Measurements from ENCODE around the gene C11orf71.

The C11orf71 gene

GRCh38 chr11:114353443-114353842 is 46.9 kb downstream of the C11orf71 start:
- H3K27me3 ChIP-seq (replicated peaks; ENCODE audit: control insufficient read depth, insufficient read depth, low read length), result no peaks in the 10 kb centered on the region
- no peak overlapping the region for H3K9ac ChIP-seq (ENCODE audit: low read length)
- DNase-seq (ENCODE audit: low read depth), result no peak
- H3K4me3 ChIP-seq (ENCODE audit: low read length), result no peak overlapping the region
- H3K4me1 ChIP-seq (ENCODE audit: control insufficient read depth, insufficient read depth, low read length), result peaks cover 2% of the 10 kb centered on the region
- H3K9me3 ChIP-seq (ENCODE audit: control insufficient read depth, low read length), result no peaks in the 10 kb centered on the region
- H3K36me3 ChIP-seq (ENCODE audit: control insufficient read depth, insufficient read depth, low read length, severe bottlenecking), result no peaks in the 10 kb centered on the region

- DNase-seq (ENCODE audit: low read depth), result no peak
- H3K9me3 ChIP-seq (ENCODE audit: control insufficient read depth, low read length), result no peaks in the 10 kb centered on the region
- H3K4me1 ChIP-seq (ENCODE audit: control insufficient read depth, insufficient read depth, low read length), result peaks cover 14% of the 10 kb centered on the region
- no peak overlapping the region for H3K4me3 ChIP-seq (ENCODE audit: low read length)
- no peak overlapping the region for H3K9ac ChIP-seq (ENCODE audit: low read length)
- no peaks in the 10 kb centered on the region for H3K27me3 ChIP-seq (replicated peaks; ENCODE audit: control insufficient read depth, insufficient read depth, low read length)
- H3K36me3 ChIP-seq (ENCODE audit: control insufficient read depth, insufficient read depth, low read length, severe bottlenecking), result no peaks in the 10 kb centered on the region
Observed at GRCh38 chr11:114350022-114350421, 50.3 kb downstream of the C11orf71 start.
